PC-3 (cell line): ENCODE results near the gene MRPS17. TPM values are rescaled to one million over a fixed set of nuclear protein-coding genes. Genes with fewer than 3 reads are reported as not detected.

Experiments
- ATAC-seq: fragments of 200-7000 bp; cut with Tn5 transposase; 2 replicates; pipeline ENCODE4 v1.9.1; 2020; ENCODE audit warnings: mild to moderate bottlenecking, moderate library complexity
- BruUV-seq: library from RNA; stranded (reverse); fragments of 400-500 nt; replicated peaks from 2 replicates; lab custom pipeline; 2021; lab: Mats Ljungman, UMichigan
- CTCF ChIA-PET: fragments of 300-600 bp; sonication (Branson Sonifier 250); formaldehyde crosslinking; loops from one replicate; lab custom pipeline; 2022; ENCODE audit warnings: antibody characterized with exemption; lab: Charles Lee
- POLR2A ChIA-PET: fragments of 300-600 bp; sonication (Branson Sonifier 250); formaldehyde crosslinking; loops from one replicate; lab custom pipeline; 2022; ENCODE audit warnings: antibody characterized with exemption; ENCODE audit not compliant: unreplicated experiment; lab: Charles Lee
- DNase-seq: peaks from one replicate; pipeline ENCODE4 v3.0.0-alpha.2; 2015
- H2AFZ ChIP-seq: fragments of 300-600 bp; sonication (generic); 2 replicates; pipeline ENCODE4 v1.6.0; 2016; ENCODE audit warnings: antibody characterized with exemption, low read length
- H3F3A ChIP-seq: fragments of 300-600 bp; sonication (generic); one replicate; pipeline ENCODE4 v1.6.0; 2017; ENCODE audit warnings: antibody characterized with exemption, low read length, control low read depth, mild to moderate bottlenecking; ENCODE audit not compliant: unreplicated experiment
- H3K27ac ChIP-seq: fragments of 300-600 bp; sonication (generic); 2 replicates; pipeline ENCODE4 v1.5.1; 2016; ENCODE audit warnings: mild to moderate bottlenecking, low read length
- H3K27me3 ChIP-seq: fragments of 300-600 bp; sonication (generic); 2 replicates; pipeline ENCODE4 v1.6.1; 2016; ENCODE audit warnings: low read length, mixed read lengths
- H3K36me3 ChIP-seq: fragments of 300-600 bp; sonication (generic); 2 replicates; pipeline ENCODE4 v1.6.1; 2016; ENCODE audit warnings: low read depth, mixed run types, low read length, mixed read lengths
- H3K4me1 ChIP-seq: fragments of 300-600 bp; sonication (generic); 2 replicates; pipeline ENCODE4 v1.5.1; 2016; ENCODE audit warnings: low read length; ENCODE audit not compliant: insufficient read depth
- H3K4me2 ChIP-seq: fragments of 300-600 bp; sonication (generic); 2 replicates; pipeline ENCODE4 v1.6.0; 2016; ENCODE audit warnings: low read length
- H3K4me3 ChIP-seq: fragments of 300-600 bp; sonication (generic); 2 replicates; pipeline ENCODE4 v1.5.1; 2016; ENCODE audit warnings: mild to moderate bottlenecking, low read length, mixed read lengths
- H3K79me2 ChIP-seq: fragments of 300-600 bp; sonication (generic); 2 replicates; pipeline ENCODE4 v1.6.1; 2017; ENCODE audit warnings: low read length, mixed read lengths
- H3K9ac ChIP-seq: fragments of 300-600 bp; sonication (generic); 2 replicates; pipeline ENCODE4 v1.6.0; 2016; ENCODE audit warnings: mild to moderate bottlenecking, low read length
- H3K9me2 ChIP-seq: fragments of 300-600 bp; sonication (generic); replicated peaks from 2 replicates; pipeline ENCODE4 v1.6.1; 2016; ENCODE audit warnings: mixed run types, low read length, mixed read lengths
- H3K9me3 ChIP-seq: fragments of 300-600 bp; sonication (generic); 2 replicates; pipeline ENCODE4 v1.6.1; 2016; ENCODE audit warnings: low read length, mixed read lengths
- H4K20me1 ChIP-seq: fragments of 300-600 bp; sonication (generic); 2 replicates; pipeline ENCODE4 v1.6.1; 2016; ENCODE audit warnings: low read length, mixed read lengths
- EZH2 ChIP-seq: fragments of 300-600 bp; sonication (generic); IDR thresholded peaks from one replicate; pipeline ENCODE4 v1.6.1; 2017; ENCODE audit warnings: antibody characterized with exemption, mild to moderate bottlenecking, low read length; ENCODE audit not compliant: unreplicated experiment
- EZH2phosphoT487 ChIP-seq: fragments of 300-600 bp; sonication (generic); IDR thresholded peaks from 2 replicates; pipeline ENCODE4 v1.6.1; 2018; ENCODE audit warnings: mild to moderate bottlenecking, antibody characterized with exemption, low read length, borderline replicate concordance
- intact Hi-C: fragments of 100-400 bp; cut with micrococcal nuclease; formaldehyde crosslinking; loops from 2 replicates; pipeline ENCODE4 v1.9.0; 2023
- total RNA-seq: library from RNA; depleted of rRNA; stranded (reverse); fragments of >200 nt; gene quantifications from 2 replicates; pipeline ENCODE4 v1.2.3, GENCODE V29; 2014
- TF ChIP-seq, protein P1 (sequence below): fragments of 300-600 bp; sonication (generic); conservative IDR thresholded peaks from 2 replicates; pipeline ENCODE4 v1.5.1; 2017; ENCODE audit warnings: antibody characterized with exemption, low read depth, mild to moderate bottlenecking, low read length

MRPS17 gene
- total RNA-seq, 1 experiment from 2014 or later, result 20.1 TPM

DNA sequence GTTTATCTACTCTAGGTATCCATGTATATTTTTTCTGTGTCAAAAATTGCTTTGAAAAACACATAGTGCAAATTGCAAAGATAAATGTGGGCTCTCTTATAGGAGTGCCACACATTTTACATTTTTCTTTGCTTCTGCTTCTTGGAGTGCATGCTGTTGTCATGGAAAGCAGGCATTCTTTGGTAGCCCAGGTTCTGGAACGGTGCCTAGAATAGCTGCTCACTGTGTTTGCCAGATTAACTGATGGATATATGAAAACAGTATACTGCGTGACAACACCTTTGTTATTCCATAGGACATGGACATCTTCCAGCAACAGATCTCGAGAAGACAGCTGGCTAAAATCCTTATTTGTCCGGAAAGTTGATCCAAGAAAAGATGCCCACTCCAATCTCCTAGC, 26.2 kb downstream of the MRPS17 start:
- ChIA-PET POLR2A (interaction anchor here (0.5 to 0.7 kb wide), 4 partner anchors 13 to 279 kb away, joined by 4 to 6 read pairs (median 4); partner anchors contain the start of genes CCT6A, NIPSNAP2 and PSPH), CTCF (interaction anchor here (0.6 to 0.7 kb wide), 2 partner anchors 13 to 73 kb away, joined by 3 to 4 read pairs; partner anchors contain the start of gene PSPH)
- H2AFZ ChIP-seq, result no peak overlapping the region
- TF ChIP-seq, protein P1, sequence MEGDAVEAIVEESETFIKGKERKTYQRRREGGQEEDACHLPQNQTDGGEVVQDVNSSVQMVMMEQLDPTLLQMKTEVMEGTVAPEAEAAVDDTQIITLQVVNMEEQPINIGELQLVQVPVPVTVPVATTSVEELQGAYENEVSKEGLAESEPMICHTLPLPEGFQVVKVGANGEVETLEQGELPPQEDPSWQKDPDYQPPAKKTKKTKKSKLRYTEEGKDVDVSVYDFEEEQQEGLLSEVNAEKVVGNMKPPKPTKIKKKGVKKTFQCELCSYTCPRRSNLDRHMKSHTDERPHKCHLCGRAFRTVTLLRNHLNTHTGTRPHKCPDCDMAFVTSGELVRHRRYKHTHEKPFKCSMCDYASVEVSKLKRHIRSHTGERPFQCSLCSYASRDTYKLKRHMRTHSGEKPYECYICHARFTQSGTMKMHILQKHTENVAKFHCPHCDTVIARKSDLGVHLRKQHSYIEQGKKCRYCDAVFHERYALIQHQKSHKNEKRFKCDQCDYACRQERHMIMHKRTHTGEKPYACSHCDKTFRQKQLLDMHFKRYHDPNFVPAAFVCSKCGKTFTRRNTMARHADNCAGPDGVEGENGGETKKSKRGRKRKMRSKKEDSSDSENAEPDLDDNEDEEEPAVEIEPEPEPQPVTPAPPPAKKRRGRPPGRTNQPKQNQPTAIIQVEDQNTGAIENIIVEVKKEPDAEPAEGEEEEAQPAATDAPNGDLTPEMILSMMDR, result no peak
- TF ChIP-seq EZH2 (no peak), EZH2phosphoT487 (no peak)
- H3K4me2 ChIP-seq, result peak overlapping the region; percentile 51
- no peaks in the 10 kb centered on the region for H3K9me2 ChIP-seq
- no peaks in the 10 kb centered on the region for H3K9me3 ChIP-seq
- peaks cover 26% of the 10 kb centered on the region for H3K79me2 ChIP-seq
- H3K9ac ChIP-seq, result no peak overlapping the region
- intact Hi-C loops, result no loop called here
- H3F3A ChIP-seq, result no peaks in the 10 kb centered on the region
- peak overlapping the region; percentile 19; the same call in 1 of the 2 replicates for H3K4me3 ChIP-seq
- H4K20me1 ChIP-seq, result no peaks in the 10 kb centered on the region
- no peaks in the 10 kb centered on the region for H3K27me3 ChIP-seq
- H3K4me1 ChIP-seq, result peaks cover 9% of the 10 kb centered on the region; the same call in 1 of the 2 replicates
- ATAC-seq, result peak; percentile 94
- BruUV-seq, result no TSS peak
- peak overlapping the region; percentile 25 for H3K27ac ChIP-seq
- DNase-seq, result peak; percentile 75
- peaks cover 38% of the 10 kb centered on the region for H3K36me3 ChIP-seq

DNA sequence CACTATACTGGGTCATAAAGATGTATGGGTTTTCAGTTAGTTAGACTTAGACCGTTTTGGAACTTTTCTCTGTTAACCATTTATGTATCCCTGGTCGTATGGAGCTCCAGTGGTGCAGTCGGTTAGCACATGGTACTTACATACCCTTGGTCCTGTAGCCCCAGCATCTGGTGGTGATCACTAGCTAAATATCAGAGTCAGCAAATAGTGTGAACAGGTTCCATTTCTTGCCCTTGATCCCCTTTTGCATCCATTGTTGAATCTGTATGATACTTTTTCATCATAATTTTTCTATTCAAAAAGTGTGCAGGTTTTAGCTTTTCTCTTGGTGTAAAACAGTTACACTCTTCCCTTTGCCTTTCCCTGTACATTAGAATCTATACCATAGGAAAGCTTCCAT, 28.6 kb downstream of the MRPS17 start:
- intact Hi-C loops, result no loop called here
- no peak for DNase-seq
- H3K4me2 ChIP-seq, result no peak overlapping the region
- no peak overlapping the region for H2AFZ ChIP-seq
- no peaks in the 10 kb centered on the region for H3K9me2 ChIP-seq
- no peaks in the 10 kb centered on the region for H3K27me3 ChIP-seq
- H3K79me2 ChIP-seq, result peaks cover 9% of the 10 kb centered on the region
- H3K36me3 ChIP-seq, result peaks cover 50% of the 10 kb centered on the region
- no TSS peak for BruUV-seq
- H3K9ac ChIP-seq, result no peak overlapping the region
- ChIA-PET POLR2A (no interaction called here), CTCF (no interaction called here)
- H3K9me3 ChIP-seq, result no peaks in the 10 kb centered on the region
- H4K20me1 ChIP-seq, result no peaks in the 10 kb centered on the region
- H3F3A ChIP-seq, result no peaks in the 10 kb centered on the region
- ATAC-seq, result no peak
- TF ChIP-seq EZH2 (no peak), EZH2phosphoT487 (no peak)
- TF ChIP-seq, protein P1, result no peak
- no peak overlapping the region for H3K4me3 ChIP-seq
- no peak overlapping the region for H3K27ac ChIP-seq
- peaks cover 9% of the 10 kb centered on the region; the same call in 1 of the 2 replicates for H3K4me1 ChIP-seq

DNA sequence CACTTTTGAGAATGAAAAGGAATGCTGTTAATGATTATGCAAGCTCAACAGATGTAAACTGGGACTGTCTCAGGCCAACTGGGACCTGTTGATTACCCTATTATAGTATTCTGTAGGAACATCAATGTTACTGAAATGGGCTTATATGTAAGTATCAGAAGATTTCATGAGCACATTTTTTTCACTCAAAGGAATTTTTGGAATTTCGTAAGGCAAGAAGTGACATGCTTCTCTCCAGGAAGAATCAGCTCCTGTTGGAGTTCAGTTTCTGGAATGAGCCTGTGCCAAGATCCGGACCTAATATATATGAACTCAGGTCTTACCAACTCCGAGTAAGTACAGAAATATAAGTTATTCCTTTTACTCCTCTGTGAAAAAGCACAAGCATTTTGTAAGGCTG, 31.9 kb downstream of the MRPS17 start:
- BruUV-seq, result no TSS peak
- no peaks in the 10 kb centered on the region for H3K4me1 ChIP-seq
- CTCF ChIA-PET, result no interaction called here

More for the DNA sequence above, 31.9 kb downstream of the MRPS17 start:
- POLR2A ChIA-PET, result no interaction called here
- no peak overlapping the region for H3K9ac ChIP-seq
- H3F3A ChIP-seq, result no peaks in the 10 kb centered on the region
- intact Hi-C loops, result no loop called here
- ATAC-seq, result no peak
- no peaks in the 10 kb centered on the region for H3K9me2 ChIP-seq
- no peak for DNase-seq
- H4K20me1 ChIP-seq, result no peaks in the 10 kb centered on the region
- no peak overlapping the region for H3K4me2 ChIP-seq
- H3K9me3 ChIP-seq, result no peaks in the 10 kb centered on the region
- H3K36me3 ChIP-seq, result peaks cover 45% of the 10 kb centered on the region
- no peaks in the 10 kb centered on the region for H3K79me2 ChIP-seq
- no peaks in the 10 kb centered on the region for H3K27me3 ChIP-seq
- H3K27ac ChIP-seq, result no peak overlapping the region
- no peak overlapping the region for H2AFZ ChIP-seq
- no peak for TF ChIP-seq EZH2phosphoT487
- no peak for TF ChIP-seq EZH2
- TF ChIP-seq, protein P1, result no peak
- H3K4me3 ChIP-seq, result no peak overlapping the region
